A375 (cell line): ENCODE data around the gene DNAJB4. TPM values are rescaled to one million over a fixed set of nuclear protein-coding genes. Genes with fewer than 3 reads are reported as not detected.
A peak's percentile ranks its signal among the peaks of the same experiment; 100 is the strongest.

Experiments used
- small RNA-seq: library from RNA; depleted of rRNA; stranded (forward); fragments of <200 nt; gene quantifications from one replicate; pipeline ENCODE3, GENCODE V24; 2014
- total RNA-seq: library from RNA; depleted of rRNA; stranded (reverse); fragments of >200 nt; shearing (Covaris generic); gene quantifications from 2 replicates; pipeline ENCODE4 v1.2.3, GENCODE V29; 2014; rRNA removed

The DNAJB4 gene
- 4.1 and 15.8 TPM in 2 replicates for total RNA-seq

DNA sequence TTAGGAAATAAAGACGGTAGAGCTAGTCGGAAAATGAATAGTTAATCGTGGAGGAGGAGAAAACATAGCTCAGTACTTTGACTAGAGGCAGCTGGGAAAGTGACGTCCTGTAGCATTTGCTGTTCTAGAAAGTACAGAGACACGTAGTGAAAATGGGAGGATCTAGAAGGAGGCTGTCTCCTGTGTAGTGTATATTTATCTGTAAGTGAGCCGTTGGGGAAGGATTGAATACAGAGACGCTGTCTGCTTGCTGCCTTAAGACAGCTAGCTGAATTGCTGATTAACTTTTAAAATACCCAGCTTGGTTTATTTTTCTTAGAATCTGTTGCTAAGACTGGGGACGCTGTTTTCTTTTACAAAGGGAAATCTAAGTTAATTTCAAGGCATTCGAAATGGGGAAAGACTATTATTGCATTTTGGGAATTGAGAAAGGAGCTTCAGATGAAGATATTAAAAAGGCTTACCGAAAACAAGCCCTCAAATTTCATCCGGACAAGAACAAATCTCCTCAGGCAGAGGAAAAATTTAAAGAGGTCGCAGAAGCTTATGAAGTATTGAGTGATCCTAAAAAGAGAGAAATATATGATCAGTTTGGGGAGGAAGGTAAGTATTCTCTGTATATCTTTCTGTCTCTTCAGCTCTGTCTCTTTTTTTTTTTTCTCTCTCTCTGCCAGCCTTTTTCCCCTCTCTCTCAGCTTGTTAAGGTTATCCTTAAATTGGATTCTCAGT, at the start of gene DNAJB4:
Gene DNAJB4, plus strand, starts transcription at position 221 of the 729 bp plus-strand sequence. Its CDS starts 172 bp downstream, at position 393.

DNA sequence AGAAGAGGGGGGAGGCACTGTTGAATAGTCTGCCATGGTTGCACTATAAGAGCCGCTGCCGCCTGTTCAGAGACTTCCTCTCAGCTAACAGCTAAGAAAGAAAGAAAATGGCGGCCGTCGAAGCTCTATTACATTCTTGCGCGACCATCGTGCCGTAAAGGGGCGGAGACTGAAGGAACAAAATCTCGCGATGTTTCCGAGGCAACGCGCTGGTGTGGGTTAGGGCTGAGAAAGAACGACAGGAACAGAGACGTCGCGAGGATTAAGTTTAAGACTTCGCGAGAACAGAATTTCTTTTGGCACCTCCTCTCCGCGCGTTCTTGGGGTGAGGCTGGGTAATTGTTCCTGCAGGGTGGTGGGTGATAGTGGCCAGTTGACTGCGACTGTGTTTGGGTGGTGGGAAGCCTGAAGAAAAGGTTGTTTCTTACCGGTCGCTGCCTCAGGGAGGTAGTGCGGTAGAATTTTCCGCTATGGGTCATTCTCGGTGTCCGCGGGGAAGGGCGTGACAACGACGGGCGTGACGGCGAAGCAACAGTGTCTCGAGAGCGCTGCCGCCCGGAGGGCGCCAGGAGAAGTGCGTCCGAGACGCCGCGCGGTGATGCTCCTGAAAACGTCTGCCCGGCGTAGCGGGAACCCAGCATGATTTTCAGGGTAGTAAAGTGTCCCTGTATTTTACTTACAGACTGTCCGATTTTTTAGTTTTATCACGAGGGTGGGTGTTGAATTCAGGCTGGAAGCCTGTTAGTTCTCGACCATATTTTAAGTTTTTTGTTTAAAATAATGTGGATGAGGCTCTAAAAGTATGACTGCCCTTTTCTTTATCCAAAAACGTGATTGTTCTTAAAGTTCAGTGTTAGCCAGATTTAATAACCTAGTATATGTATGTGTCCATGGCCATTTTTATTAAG, 25.5 kb upstream of the DNAJB4 start, which contains the start of gene FUBP1:
Gene FUBP1, minus strand, starts transcription at position 104 of the 908 bp plus-strand sequence. Its CDS starts 68 bp downstream, at position 36.

DNA sequence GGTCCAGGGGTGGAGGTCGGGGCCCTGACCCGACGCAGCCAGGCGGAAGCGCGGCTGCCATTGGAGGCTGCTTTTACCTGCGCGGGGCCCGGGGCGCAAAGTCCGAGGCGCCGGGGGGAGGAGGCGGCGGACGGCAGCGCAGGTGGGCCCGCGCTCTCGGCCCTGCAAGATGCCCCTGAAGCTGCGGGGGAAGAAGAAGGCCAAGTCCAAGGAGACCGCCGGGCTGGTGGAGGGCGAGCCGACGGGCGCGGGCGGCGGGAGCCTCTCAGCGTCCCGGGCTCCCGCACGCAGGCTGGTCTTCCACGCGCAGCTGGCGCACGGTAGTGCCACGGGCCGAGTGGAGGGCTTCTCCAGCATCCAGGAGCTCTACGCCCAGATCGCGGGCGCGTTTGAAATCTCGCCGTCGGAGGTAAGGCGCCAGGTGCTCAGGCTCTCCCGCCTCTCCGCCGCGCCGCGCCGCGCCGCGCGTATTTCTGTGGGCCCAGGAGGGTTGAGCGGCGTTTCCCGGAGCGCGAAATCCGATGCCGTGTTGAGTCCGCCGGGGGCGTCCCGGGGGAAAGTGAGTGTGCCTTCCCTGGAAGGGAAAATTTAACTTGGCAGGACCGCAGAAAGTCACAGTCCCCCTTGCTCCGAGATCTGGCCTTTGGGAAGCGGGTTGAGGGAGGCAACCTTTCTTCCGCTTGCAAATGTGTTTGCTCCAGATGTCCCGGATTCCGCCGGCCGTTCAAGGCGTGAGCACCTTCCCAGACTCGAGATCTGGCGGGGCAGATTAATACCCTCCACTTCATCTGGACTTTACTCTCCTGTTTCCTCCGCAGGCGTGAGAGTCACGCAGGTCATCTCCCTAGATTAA, 41.4 kb downstream of the DNAJB4 start, which contains the start of gene GIPC2:
Gene GIPC2, plus strand, starts transcription at position 41 of the 853 bp plus-strand sequence. Its CDS starts 129 bp downstream, at position 170.

Small RNA genes within 50 kb of the gene (small RNA-seq; reads per million reads assigned to genes)
- 1.1 reads per million, percentile 57 among the genes with 10 or more reads in this experiment for gene AC103591.3

Other genes starting within 250 kb of the DNAJB4 start
- gene USP33, start 245.1 kb upstream of the DNAJB4 start, total RNA-seq = 49.7 and 53.1 TPM in 2 replicates
- 8.1 and 8.5 TPM in 2 replicates for gene MIGA1, start 225.3 kb upstream of the DNAJB4 start, total RNA-seq
- 1.5 and 2.5 TPM in 2 replicates for gene NEXN, start 116.3 kb upstream of the DNAJB4 start, total RNA-seq
- 159 and 163 TPM in 2 replicates for gene FUBP1, start 25.9 kb upstream of the DNAJB4 start, total RNA-seq
- gene GIPC2, start 41.0 kb downstream of the DNAJB4 start, total RNA-seq = not detected in 2 replicates